ENCODE data around the gene SLC18A3.

The SLC18A3 gene

DNA sequence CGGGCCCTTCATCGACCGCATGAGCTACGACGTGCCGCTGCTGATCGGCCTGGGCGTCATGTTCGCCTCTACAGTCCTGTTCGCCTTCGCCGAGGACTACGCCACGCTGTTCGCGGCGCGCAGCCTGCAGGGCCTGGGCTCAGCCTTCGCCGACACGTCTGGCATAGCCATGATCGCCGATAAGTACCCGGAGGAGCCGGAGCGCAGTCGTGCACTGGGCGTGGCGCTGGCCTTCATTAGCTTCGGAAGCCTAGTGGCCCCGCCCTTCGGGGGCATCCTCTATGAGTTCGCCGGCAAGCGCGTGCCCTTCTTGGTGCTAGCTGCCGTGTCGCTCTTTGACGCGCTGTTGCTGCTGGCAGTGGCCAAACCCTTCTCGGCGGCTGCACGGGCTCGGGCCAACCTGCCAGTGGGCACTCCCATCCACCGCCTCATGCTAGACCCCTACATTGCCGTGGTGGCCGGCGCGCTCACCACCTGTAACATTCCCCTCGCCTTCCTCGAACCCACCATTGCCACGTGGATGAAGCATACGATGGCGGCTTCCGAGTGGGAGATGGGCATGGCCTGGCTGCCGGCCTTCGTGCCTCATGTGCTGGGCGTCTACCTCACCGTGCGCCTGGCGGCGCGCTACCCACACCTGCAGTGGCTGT lies 1.2 kb downstream of the SLC18A3 start:
- TF ChIP-seq ZFX (IDR thresholded peaks at IDR 0.05; ENCODE audit: borderline replicate concordance) = no peak
- TF ChIP-seq, protein P1, sequence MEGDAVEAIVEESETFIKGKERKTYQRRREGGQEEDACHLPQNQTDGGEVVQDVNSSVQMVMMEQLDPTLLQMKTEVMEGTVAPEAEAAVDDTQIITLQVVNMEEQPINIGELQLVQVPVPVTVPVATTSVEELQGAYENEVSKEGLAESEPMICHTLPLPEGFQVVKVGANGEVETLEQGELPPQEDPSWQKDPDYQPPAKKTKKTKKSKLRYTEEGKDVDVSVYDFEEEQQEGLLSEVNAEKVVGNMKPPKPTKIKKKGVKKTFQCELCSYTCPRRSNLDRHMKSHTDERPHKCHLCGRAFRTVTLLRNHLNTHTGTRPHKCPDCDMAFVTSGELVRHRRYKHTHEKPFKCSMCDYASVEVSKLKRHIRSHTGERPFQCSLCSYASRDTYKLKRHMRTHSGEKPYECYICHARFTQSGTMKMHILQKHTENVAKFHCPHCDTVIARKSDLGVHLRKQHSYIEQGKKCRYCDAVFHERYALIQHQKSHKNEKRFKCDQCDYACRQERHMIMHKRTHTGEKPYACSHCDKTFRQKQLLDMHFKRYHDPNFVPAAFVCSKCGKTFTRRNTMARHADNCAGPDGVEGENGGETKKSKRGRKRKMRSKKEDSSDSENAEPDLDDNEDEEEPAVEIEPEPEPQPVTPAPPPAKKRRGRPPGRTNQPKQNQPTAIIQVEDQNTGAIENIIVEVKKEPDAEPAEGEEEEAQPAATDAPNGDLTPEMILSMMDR (IDR thresholded peaks at IDR 0.05) = no peak
- H3K27ac ChIP-seq = no peak overlapping the region

DNA sequence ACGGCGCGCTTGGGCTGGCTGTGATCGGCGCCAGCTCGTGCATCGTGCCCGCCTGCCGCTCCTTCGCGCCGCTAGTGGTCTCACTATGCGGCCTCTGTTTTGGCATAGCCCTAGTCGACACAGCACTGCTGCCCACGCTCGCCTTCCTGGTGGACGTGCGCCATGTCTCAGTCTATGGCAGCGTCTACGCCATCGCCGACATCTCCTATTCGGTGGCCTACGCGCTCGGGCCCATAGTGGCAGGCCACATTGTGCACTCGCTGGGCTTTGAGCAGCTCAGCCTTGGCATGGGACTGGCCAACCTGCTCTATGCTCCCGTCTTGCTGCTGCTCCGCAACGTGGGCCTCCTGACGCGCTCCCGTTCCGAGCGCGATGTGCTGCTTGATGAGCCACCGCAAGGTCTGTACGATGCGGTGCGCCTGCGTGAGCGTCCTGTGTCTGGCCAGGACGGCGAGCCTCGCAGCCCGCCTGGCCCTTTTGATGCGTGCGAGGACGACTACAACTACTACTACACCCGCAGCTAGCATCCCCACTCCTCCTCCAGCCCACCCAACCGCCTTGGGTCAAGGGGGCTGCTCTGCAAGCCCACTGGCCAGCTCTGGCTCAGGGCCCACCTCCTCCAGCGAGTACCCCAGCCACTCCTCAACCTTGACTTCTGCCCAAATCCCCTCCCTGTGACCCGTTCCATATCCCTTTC lies 1.9 kb downstream of the SLC18A3 start:
- TF ChIP-seq, protein P1 (IDR thresholded peaks at IDR 0.05) = no peak
- TF ChIP-seq ZFX (IDR thresholded peaks at IDR 0.05; ENCODE audit: borderline replicate concordance) = no peak

DNA sequence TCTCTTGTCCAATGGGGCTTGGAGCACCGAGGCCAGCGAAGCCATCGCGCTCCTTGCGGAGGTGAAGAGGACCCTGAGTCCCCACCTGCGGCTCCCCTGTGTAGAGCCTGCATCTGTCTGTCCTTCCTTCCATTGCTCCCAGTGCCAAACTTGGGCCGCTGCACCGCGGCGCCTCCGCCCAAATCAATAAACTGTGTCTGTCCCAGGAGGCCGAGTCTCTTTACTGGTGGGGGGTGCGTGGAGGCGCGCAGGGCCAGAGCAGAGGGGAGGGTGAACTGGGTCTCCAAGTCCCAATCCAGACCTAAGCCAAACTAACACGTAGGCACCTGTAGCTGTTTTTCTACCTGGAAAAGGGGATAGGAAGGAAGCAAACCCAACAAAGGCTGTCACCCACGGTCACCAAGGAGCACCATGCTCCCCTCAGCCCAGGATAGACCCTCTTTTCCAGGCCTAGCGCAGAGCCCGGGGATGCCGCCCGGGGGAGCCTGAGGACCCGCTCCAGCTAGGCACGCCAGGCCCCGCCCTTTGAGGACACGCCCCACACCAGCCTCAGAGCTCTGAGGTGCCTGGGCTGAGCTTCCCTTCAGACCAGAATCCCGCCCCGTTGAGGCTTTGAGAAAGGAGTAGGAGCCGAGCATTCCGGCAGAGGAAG lies 2.5 kb downstream of the SLC18A3 start:
- H3K27ac ChIP-seq = no peak overlapping the region
- TF ChIP-seq, protein P1 (IDR thresholded peaks at IDR 0.05) = no peak
- TF ChIP-seq ZFX (IDR thresholded peaks at IDR 0.05; ENCODE audit: borderline replicate concordance) = no peak

More for the DNA sequence above, 1.9 kb downstream of the SLC18A3 start:
- H3K27ac ChIP-seq = no peak overlapping the region

DNA sequence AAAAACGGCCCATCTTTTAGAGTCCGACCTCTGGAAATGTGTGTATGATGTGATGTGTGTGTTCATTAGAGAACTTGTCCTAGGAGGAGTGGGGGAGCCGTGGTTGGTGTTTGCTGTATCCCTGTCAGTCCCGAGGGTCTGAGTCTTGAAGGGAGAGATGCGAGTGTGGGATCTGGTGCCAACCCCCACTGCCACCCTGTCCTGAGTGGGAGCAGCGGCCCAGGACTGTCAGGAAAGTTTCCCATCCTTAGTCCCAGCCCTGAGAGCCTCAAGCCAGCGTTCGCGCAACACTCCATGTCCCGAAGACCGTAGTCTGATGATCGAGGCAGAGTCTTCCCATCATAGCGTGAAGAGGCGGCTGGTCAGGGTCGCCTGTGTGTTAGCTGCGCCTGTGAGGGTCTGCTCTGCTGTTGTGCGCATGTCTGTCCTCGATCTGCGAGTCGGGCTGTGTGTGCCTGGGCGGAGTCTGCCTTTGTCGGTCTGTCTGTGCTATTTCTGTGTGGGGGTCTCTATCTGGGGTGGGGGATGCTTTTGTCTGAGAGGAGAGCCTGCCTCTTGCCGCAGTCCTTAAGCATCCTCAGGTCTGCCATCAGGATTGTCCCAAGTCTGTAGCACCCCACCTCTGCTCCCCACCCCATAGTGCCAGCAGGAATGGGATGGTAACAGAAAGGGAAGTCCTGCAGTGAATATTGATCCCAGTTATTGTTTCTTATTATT lies 3.2 kb downstream of the SLC18A3 start:
- TF ChIP-seq ZFX (IDR thresholded peaks at IDR 0.05; ENCODE audit: borderline replicate concordance) = no peak
- TF ChIP-seq, protein P1 (IDR thresholded peaks at IDR 0.05) = no peak
- no peak overlapping the region for H3K27ac ChIP-seq

DNA sequence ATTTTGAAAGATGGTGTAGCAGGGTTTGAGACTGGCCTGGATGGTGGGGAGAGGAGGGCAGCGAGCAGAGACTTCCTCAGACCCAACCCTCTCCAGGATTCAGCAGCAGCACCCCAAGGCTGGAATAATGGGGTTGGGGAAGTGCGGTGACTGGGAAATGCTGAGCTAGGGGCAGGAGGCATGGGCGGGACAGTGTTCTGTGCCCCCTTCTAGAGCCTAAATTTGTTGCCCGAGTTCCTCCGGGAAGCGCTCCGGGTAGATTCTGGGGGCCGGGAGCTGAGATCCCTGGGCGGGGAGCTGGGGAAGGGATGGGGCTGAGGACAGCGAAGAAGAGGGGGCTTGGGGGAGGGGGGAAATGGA lies 3.8 kb downstream of the SLC18A3 start, which contains the start of gene CHAT:
Gene CHAT (plus strand): TSS at position 156 of the 360 bp plus-strand sequence. CDS start 153 bp downstream, at position 309.
- TF ChIP-seq ZFX (IDR thresholded peaks at IDR 0.05; ENCODE audit: borderline replicate concordance) = no peak
- TF ChIP-seq, protein P1 (IDR thresholded peaks at IDR 0.05) = no peak
- no peak within 1 kb of the TSS for H3K27ac ChIP-seq

DNA sequence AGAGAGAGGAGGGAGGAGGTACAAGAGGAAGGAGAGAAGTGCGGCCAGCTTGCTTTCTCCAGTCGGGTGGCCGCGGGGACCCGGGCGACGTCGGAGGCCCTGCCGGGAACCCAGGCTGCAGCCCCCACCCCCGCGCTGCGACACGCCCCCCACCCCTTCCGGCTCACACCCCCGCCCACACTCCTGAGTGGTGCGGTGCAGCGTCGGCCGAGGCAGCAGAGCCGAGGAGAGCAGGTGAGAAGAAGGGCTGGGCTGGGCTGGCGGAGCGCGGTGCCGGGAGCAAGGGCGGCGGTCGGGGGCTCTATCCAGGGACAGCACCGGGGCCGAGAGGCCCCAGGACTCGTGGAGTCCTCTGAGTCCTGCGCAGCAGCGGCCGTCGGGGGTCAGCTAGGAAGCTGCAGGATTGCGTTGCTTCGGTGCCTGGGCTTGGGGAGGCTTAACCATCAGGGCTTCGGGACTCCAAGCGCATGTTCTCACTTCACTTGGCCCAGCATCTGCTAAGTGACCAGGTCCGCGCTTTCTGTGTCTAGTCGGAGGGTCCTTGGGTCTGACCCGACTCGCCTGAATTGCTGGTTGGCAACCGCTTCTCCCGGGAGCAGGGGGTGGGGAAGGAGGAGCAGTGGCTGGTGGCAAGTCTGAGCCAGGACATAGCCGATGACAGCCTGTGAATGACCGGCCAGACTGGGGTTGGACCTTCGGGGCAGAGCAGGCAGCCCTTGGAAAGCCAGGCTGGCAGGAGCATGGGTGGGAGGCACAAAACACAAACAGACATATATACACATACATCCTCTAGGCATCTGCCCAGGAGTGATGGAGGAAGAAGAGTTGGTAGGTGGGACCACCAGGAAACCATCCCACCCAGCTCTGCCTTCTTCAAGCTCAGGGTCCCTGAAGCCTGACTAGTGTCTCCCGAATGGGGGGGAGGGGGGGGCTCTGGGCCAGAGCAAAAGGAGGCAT lies 4.4 kb downstream of the SLC18A3 start:
- H3K27ac ChIP-seq = no peak overlapping the region
- TF ChIP-seq, protein P1 (IDR thresholded peaks at IDR 0.05) = no peak
